GM21825 (cell line): ENCODE data around the gene LRRC17.

ENCODE experiments used
- ATAC-seq: cut with Tn5 transposase; IDR thresholded peaks from one replicate; pipeline ENCODE4 v1.9.1; 2021; ENCODE audit warnings: mild to moderate bottlenecking, moderate library complexity; ENCODE audit not compliant: unreplicated experiment

LRRC17 gene, protein sequence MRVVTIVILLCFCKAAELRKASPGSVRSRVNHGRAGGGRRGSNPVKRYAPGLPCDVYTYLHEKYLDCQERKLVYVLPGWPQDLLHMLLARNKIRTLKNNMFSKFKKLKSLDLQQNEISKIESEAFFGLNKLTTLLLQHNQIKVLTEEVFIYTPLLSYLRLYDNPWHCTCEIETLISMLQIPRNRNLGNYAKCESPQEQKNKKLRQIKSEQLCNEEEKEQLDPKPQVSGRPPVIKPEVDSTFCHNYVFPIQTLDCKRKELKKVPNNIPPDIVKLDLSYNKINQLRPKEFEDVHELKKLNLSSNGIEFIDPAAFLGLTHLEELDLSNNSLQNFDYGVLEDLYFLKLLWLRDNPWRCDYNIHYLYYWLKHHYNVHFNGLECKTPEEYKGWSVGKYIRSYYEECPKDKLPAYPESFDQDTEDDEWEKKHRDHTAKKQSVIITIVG

GRCh38 chr7:102912742-102913141 lies at the start of gene LRRC17:
TSS of gene LRRC17 (plus strand) at chr7:102913000. CDS start at chr7:102933914, 20,914 bp downstream.
- ATAC-seq: no peak

- no peak for ATAC-seq
These were observed 47.8 kb upstream of the LRRC17 start for GRCh38 chr7:102864958-102865357.

- no peak for ATAC-seq
These were observed 46.1 kb upstream of the LRRC17 start for GRCh38 chr7:102866535-102867215.

DNA sequence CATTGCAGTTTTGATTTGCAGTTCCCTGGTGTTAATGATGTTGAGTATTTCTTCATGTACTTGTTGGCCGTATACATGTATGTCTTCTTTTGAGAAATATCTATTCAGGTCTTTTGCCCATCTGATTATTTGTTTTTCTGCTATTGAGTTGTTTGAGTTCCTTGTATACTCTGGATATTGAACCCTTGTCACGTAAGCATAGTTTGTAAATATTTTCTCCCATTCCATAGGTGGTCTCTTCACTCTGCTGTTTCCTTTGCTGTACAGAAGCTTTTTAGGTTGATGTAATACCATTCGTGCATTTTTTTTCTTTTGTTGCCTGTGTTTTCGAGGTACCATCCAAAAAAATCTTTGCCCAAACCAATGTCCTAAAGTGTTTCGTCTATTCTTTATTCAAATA lies 43.6 kb upstream of the LRRC17 start:
- ATAC-seq: no peak

DNA sequence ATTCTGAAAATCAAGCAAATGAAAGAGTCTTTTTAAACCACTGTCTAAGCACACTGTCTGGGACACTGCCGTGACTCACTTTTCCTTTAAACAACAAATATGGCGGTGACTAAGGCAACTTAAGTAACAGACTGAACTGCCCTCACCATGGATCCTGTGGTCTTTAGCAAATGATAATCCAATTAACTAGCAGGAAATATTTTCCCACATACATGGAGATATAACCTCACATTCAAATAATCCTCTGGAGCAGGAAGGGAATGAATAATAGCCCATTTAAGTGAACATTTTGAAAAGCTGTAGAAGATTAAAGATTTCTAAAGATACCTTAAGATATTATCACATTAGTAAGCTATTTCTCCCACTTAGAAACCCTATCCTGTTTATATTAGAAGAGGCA lies 40.3 kb upstream of the LRRC17 start:
- ATAC-seq: no peak

GRCh38 chr7:102873470-102874165 lies 39.2 kb upstream of the LRRC17 start:
- peak; percentile 31 for ATAC-seq

- peak; percentile 98 for ATAC-seq
These were observed 38.5 kb upstream of the LRRC17 start for GRCh38 chr7:102874166-102874829.

DNA sequence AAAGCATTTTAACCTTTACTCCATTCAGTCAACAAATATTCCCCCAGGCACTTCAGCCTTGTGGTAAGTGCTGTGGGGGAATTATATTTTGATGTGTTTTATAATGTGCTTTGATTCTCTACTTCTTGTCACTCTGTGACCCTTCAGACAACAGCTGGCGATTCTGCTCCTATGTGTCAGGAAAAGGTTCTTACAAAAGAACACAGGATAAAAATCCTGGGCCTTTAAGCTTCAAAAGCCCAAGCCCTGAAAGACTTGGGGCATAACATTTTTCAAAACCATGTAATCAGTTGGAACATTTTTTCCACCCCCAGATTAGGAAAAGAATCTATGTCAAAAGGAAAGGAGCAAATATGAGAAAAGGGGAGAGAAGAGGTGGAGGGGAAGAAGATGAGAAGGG lies 37.8 kb upstream of the LRRC17 start:
- ATAC-seq: no peak

DNA sequence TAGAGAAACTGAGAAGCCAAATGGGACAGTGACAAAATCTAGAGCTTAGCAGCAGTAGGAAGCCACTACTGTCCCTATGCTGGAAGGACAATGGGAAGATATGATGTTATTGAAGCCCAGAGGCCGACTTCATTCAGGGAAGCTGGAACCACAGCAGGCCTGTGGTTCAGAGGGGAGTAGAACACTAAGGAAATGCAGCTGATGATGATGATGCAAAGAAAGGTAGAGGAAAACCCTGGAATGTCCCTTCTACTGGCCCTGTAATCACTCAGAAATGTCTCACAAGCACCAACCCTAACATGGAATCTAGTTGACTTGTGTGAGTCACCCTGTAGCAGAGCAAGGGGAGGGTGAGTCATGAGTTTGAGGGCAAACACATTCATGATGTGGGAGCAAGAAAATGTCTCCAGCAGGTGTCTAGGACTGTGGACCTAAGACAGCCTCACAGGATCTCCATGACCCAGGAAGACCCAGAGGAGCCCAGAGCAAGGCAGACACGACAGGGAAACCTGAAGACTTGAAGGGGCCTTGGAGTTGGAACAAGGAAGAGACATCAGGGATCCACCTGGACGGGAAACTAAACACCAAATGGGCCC lies 37.0 kb upstream of the LRRC17 start:
- ATAC-seq: no peak

DNA sequence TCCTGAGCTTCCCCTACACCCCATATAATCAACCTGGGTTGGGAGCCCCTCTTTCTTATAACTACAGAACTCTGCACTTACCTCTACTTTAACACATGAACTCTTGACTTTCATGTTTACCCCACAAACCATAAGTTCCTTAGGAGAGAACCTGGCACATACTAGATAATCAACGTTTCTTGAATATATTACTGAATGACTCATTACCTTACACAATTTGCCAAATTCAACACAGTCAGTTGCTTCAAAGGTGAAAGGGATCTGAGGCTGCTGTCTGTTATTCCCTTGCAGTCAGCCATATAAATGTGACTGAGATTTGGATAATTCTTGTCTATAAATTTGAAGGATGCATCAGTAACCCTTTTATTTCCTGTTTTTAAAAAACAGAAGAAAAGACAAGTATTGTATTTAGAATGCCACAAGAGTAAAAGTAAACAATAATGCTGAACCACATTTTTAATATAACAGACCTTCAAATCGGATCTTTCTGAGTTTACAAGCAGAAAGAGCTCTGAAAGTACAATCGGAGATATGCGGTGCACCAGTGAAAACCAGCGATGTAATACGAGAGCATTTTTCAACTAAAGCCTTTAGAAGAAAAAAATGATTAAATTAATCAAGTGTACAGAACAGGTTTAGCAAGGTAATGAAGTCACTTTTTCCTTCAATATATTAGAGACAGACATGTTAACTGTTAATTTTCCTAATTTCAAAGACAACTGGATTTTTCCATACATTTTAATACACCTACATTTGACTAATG lies 29.5 kb upstream of the LRRC17 start:
- no peak for ATAC-seq

DNA sequence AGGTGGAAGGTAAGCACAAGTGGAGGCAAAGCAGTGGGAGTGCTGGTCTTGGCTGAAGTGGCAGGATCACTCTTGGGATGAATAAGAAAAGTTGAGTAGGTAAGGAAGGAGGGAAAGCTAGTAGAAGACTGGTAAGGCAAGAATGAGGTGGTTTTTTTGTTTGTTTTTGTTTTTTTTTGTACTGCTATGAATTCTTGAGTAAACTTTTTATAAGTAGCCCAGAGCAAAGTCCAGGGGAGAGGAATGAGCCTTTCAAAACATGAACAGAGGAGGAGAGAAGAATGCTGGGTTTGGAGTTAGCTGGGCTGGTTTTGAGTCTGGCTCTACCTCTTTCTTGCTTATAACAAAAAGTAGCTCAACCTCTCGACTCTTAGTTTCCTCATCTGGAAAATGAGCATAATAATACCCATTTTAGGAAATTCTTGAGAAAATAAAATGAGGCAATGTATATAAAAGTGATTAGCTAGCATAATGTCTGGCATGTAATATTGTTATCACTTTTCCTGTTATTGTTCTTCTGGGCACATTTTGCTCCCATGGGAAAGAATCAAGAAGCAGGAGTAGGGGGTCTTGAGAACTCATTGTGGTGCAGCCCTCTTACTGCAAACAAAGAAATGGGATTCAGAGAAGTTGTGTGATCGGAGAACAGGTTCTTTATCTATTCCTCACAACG lies 24.1 kb upstream of the LRRC17 start:
- ATAC-seq: no peak

GRCh38 chr7:102889851-102890250 lies 22.9 kb upstream of the LRRC17 start:
- no peak for ATAC-seq

GRCh38 chr7:102890292-102890970 lies 22.4 kb upstream of the LRRC17 start:
- ATAC-seq: no peak

DNA sequence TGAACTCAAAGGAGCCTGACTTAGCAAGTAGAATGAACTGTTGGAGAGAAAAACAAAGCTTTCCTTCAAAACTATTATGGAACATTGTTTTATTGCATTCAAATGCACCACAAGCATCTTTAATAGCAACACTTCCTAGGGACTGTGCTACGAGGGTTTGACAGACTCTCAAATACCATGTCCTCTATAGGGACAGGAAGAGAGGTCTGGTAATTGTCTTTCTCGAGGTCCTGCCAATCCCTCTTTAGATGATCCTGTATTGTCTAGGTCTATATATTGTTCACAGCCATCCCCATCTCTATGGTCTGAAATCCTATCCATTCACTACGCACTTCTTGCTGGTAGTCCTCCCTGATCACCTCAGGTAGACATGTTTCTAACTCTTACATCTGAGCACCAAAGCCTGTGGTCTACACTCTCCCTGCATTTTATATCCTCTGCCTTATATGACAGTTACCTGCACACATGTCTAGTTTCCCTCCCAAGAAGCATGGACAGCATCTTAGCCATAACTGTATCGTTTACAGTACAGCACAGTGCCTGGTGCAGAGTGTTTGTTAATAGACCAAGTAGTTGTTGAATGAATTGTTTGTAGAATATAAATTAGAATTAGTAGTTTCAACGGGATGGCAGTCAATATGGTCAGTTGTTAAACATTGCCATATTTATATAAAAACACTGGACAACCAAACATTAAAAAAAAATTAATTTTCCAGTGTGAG lies 21.7 kb upstream of the LRRC17 start:
- ATAC-seq: no peak

DNA sequence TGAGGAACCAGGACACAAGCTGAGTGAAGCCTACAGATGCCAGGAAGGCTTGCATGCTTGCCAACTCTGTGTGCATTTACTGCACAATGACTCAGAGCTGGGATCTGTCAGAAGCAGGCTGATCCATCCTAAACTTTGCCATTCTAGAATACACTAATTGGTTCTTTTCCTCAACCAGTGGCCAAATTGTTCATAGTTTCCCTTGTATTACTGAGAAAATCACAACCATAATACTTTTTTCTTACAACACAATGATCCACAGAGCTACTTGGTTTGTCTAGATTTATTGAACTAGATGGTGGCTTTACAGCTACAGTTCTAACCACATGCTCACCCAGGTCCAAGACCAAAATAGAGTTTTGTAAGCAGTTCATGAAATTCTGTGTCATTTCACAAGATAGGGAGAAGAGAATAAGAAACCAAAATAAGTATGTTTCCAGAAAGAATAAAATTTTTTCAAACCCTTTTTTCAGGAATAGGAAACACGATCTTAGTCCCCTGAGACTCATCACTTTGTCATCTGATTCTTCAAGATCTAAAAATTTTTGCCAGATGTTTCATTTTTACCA lies 21.0 kb upstream of the LRRC17 start:
- no peak for ATAC-seq

DNA sequence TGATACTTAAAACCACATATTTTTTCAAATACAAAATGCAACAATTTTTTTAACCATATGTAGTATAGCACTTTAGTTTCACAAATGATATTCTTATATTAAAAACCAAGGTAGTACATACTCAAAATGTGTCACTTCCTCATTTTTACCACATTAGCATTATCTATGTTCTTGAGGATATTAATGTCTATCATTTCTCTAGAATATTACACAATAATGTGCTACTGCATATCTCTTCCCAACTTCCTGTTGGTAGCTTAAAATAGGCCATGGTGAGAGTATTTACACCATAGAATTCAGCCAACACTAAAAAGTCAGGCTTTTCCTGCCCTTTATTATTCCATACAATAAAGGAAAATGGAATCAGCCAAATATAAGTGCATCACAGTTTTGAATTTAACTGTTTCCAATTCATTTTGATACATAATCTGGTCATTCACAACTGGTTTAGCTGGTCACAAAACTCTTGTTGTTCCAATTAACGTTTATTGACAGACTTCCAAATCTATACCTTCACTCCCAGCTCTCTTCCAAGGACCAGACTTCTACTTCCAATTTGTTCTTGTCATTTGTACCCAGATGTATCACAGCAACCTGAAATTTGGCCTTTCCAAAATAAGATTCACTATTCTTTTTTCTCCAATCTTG lies 20.0 kb upstream of the LRRC17 start:
- ATAC-seq: no peak

GRCh38 chr7:102895602-102896001 lies 17.2 kb upstream of the LRRC17 start:
- ATAC-seq: no peak
